Measurements from ENCODE around the gene CDK13.

The CDK13 gene

GRCh38 chr7:39950473-39951225 is 593 bp downstream of the CDK13 start:
- Histone ChIP-seq H3K36me3 (ENCODE audit: control insufficient read depth in 2 of 2, insufficient read depth in 1 of 2, low read length in 2 of 2) (peaks cover 0 to 6% of the 10 kb centered on the region in 2 experiments; a peak in 1 of 3 replicates), H3K4me3 (ENCODE audit: low read depth, low read length) (peak overlapping the region; percentile 99), H3K27ac (ENCODE audit: extremely low read depth, low read depth, low read length) (peak overlapping the region; percentile 99), H3K9me3 (ENCODE audit: control insufficient read depth, insufficient read depth, low read depth, low read length) (no peaks in the 10 kb centered on the region), H3K4me1 (ENCODE audit: control insufficient read depth, insufficient read depth, low read length) (no peaks in the 10 kb centered on the region)
- POLR2A ChIA-PET = interaction anchor here (0.8 to 2.0 kb wide), 4 partner anchors 14 to 368 kb away, joined by 4 to 9 read pairs (median 6); partner anchors contain the start of genes MPLKIP and SUGCT
- CTCF ChIA-PET = interaction anchor here (0.7 to 2.0 kb wide), 2 partner anchors 44 to 102 kb away, joined by 3 to 5 read pairs; no protein-coding TSS in a partner anchor
- TF ChIP-seq ZNF624 (tag by site-specific recombination; IDR thresholded peaks at IDR 0.05) (no peak), ZNF785 (tag by site-specific recombination; IDR thresholded peaks at IDR 0.05) (no peak), ZNF830 (tag by site-specific recombination; IDR thresholded peaks at IDR 0.05; ENCODE audit: low read depth) (no peak), ZSCAN5A (tag by site-specific recombination; IDR thresholded peaks at IDR 0.05) (no peak), ZNF404 (tag by site-specific recombination; IDR thresholded peaks at IDR 0.05) (no peak), ZNF335 (tag by site-specific recombination; conservative IDR thresholded peaks at IDR 0.05) (0 out of 2 replicates have a peak, but pooled peaks have one; percentile 15), BCL11B (tag by site-specific recombination; IDR thresholded peaks at IDR 0.05; ENCODE audit: low read depth) (no peak), ZNF510 (tag by site-specific recombination; IDR thresholded peaks at IDR 0.05; ENCODE audit: insufficient replicate concordance) (no peak), PATZ1 (tag by site-specific recombination; IDR thresholded peaks at IDR 0.05) (peak; percentile 13; the same call in 1 of the 2 replicates), ZNF518A (tag by site-specific recombination; conservative IDR thresholded peaks at IDR 0.05; ENCODE audit: low read depth) (no peak), ZNF600 (tag by site-specific recombination; IDR thresholded peaks at IDR 0.05) (no peak), ZNF248 (tag by site-specific recombination; IDR thresholded peaks at IDR 0.05) (no peak), ATF2 (tag by site-specific recombination; IDR thresholded peaks at IDR 0.05; ENCODE audit: low read depth) (no peak), ZNF585B (tag by site-specific recombination; IDR thresholded peaks at IDR 0.05) (no peak), KLF9 (tag by site-specific recombination; IDR thresholded peaks at IDR 0.05; ENCODE audit: low read depth) (peak; percentile 40; the same call in 1 of the 2 replicates), ZBTB11 (tag by site-specific recombination; conservative IDR thresholded peaks at IDR 0.05; ENCODE audit: low read depth) (no peak; the same call in 1 of the 2 replicates), ZNF148 (tag by site-specific recombination; IDR thresholded peaks at IDR 0.05; ENCODE audit: borderline replicate concordance) (no peak)
